Keratinocyte (primary cell): ENCODE measurements around the gene RABL6. TPM values are rescaled to one million over a fixed set of nuclear protein-coding genes. Genes with fewer than 3 reads are reported as not detected.

Source experiments
- DNase-seq: peaks from one replicate; pipeline ENCODE4 v3.0.0-alpha.2; 2011; ENCODE audit warnings: low read depth, missing footprints, low spot score
- FAIRE-seq: peaks from 2 replicates; lab custom pipeline; 2011; peaks lifted over from hg19 to GRCh38; lab: Jason Lieb, UNC
- H2AFZ ChIP-seq: 2 replicates; pipeline ENCODE4 v1.6.0; 2012; ENCODE audit warnings: low read length, control low read depth, inconsistent platforms; ENCODE audit not compliant: control insufficient read depth
- H3K27ac ChIP-seq: 2 replicates; pipeline ENCODE4 v1.5.1; 2011; ENCODE audit warnings: low read length; ENCODE audit not compliant: control insufficient read depth, insufficient read depth
- H3K27me3 ChIP-seq: 3 replicates; pipeline ENCODE4 v1.6.0; 2011; ENCODE audit warnings: low read length; ENCODE audit not compliant: control insufficient read depth, insufficient read depth; ENCODE audit errors: extremely low read depth
- H3K36me3 ChIP-seq, 2 experiments: 2 replicates in 1 of 2; 3 replicates in 1 of 2; pipeline ENCODE4 v1.5.1; 2011; ENCODE audit warnings: low read length in 2 of 2, mild to moderate bottlenecking in 1 of 2; ENCODE audit not compliant: control insufficient read depth in 2 of 2, insufficient read depth in 2 of 2; ENCODE audit errors: extremely low read depth in 1 of 2
- H3K4me1 ChIP-seq: 3 replicates; pipeline ENCODE4 v1.5.1; 2011; ENCODE audit warnings: low read length; ENCODE audit not compliant: control insufficient read depth, insufficient read depth; ENCODE audit errors: extremely low read depth
- H3K4me2 ChIP-seq: 3 replicates; pipeline ENCODE4 v1.6.0; 2011; ENCODE audit warnings: low read depth, low read length; ENCODE audit not compliant: control insufficient read depth, insufficient read depth; ENCODE audit errors: extremely low read depth
- H3K4me3 ChIP-seq, 3 experiments: fragments of 200-600 bp in 1 of 3; sonication (generic) in 1 of 3; 2 replicates in 2 of 3; 3 replicates in 1 of 3; pipeline ENCODE4 v1.5.1; 2011 to 2016; ENCODE audit warnings: low read length in 3 of 3, mild to moderate bottlenecking in 3 of 3, control low read depth in 2 of 3, inconsistent platforms in 1 of 3, low read depth in 1 of 3, mixed read lengths in 1 of 3, mixed run types in 1 of 3, moderate library complexity in 1 of 3; ENCODE audit not compliant: control insufficient read depth in 2 of 3, insufficient read depth in 2 of 3; ENCODE audit errors: extremely low read depth in 1 of 3
- H3K79me2 ChIP-seq: 2 replicates; pipeline ENCODE4 v1.6.0; 2012; ENCODE audit warnings: low read length; ENCODE audit not compliant: control insufficient read depth, insufficient read depth
- H3K9ac ChIP-seq: 3 replicates; pipeline ENCODE4 v1.6.0; 2011; ENCODE audit warnings: low read length; ENCODE audit not compliant: control insufficient read depth, insufficient read depth; ENCODE audit errors: extremely low read depth
- H3K9me1 ChIP-seq: 3 replicates; pipeline ENCODE4 v1.6.0; 2011; ENCODE audit warnings: low read length; ENCODE audit not compliant: control insufficient read depth, insufficient read depth; ENCODE audit errors: extremely low read depth
- H3K9me3 ChIP-seq: 2 replicates; pipeline ENCODE4 v1.5.1; 2012; ENCODE audit warnings: low read depth, low read length; ENCODE audit not compliant: control insufficient read depth
- H4K20me1 ChIP-seq: 3 replicates; pipeline ENCODE4 v1.6.0; 2011; ENCODE audit warnings: low read length; ENCODE audit not compliant: control insufficient read depth, insufficient read depth; ENCODE audit errors: extremely low read depth
- EZH2 ChIP-seq: IDR thresholded peaks from one replicate; pipeline ENCODE4 v1.6.1; 2012; ENCODE audit warnings: inconsistent platforms, mild to moderate bottlenecking, low read length, moderate library complexity
- dilution Hi-C: fragments of 300-500 bp; cut with MboI; formaldehyde crosslinking; loops from one replicate; pipeline ENCODE4 v1.7.0; 2020; ENCODE audit warnings: low sequenced_read_pairs; ENCODE audit not compliant: extremely low pct_ligation_motif_present
- polyA plus RNA-seq, 5 experiments: library from polyadenylated mRNA; depleted of rRNA in 3 of 5; stranded (reverse) in 3 of 5; stranded (forward) in 1 of 5; unstranded in 1 of 5; fragments of >200 nt; gene quantifications; 1 replicate in 1 of 5; 2 replicates in 3 of 5; 3 replicates in 1 of 5; pipeline versions ENCODE4 v1.2.1 to v1.2.3, GENCODE V29; 2011 to 2012; ENCODE audit warnings: missing spikeins in 2 of 5, low read depth in 1 of 5, low replicate concordance in 1 of 5
- TF ChIP-seq, protein P1 (sequence below), 3 experiments: IDR thresholded peaks in 1 of 3; conservative IDR thresholded peaks in 1 of 3; optimal IDR thresholded peaks in 1 of 3; 2 replicates in 2 of 3; 3 replicates in 1 of 3; pipeline versions ENCODE3 to v1.5.1; 2011; ENCODE audit warnings: low read length in 3 of 3, mild to moderate bottlenecking in 3 of 3, moderate library complexity in 2 of 3, control low read depth in 1 of 3, inconsistent platforms in 1 of 3; ENCODE audit not compliant: insufficient read depth in 2 of 3; ENCODE audit errors: extremely low read depth in 1 of 3

RABL6 gene
- polyA plus RNA-seq, 1 donor (not counting 4 experiments of a cell fraction or from before 2014, with no cell fraction given): 46.3 TPM

DNA sequence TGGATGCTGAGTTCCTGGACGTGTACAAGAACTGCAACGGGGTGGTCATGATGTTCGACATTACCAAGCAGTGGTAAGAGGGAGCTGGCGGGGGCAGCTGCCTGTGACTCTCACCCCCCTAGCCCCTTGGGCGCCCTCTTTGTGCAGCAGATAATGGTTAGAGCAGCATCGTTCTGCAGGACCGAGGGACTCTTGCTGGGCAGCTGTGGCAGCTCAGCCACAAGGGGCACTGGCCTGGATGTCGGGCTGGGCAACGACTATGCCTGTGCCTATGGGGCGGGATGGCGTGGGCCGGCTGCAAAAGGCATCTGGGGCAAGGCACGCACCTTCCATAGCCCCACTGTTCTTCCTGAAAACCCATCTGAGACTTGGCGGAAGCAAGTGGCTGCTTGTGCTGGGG is 21.7 kb downstream of the RABL6 start:
- H3K27ac ChIP-seq: no peak overlapping the region
- no peaks in the 10 kb centered on the region for H3K9me3 ChIP-seq
- no peaks in the 10 kb centered on the region for H3K79me2 ChIP-seq
- H3K9ac ChIP-seq: no peak overlapping the region
- no peaks in the 10 kb centered on the region for H3K4me1 ChIP-seq
- no peaks in the 10 kb centered on the region for H4K20me1 ChIP-seq
- no peaks in the 10 kb centered on the region for H3K27me3 ChIP-seq
- no peak for DNase-seq
- no peaks in the 10 kb centered on the region for H3K9me1 ChIP-seq
- TF ChIP-seq, protein P1, sequence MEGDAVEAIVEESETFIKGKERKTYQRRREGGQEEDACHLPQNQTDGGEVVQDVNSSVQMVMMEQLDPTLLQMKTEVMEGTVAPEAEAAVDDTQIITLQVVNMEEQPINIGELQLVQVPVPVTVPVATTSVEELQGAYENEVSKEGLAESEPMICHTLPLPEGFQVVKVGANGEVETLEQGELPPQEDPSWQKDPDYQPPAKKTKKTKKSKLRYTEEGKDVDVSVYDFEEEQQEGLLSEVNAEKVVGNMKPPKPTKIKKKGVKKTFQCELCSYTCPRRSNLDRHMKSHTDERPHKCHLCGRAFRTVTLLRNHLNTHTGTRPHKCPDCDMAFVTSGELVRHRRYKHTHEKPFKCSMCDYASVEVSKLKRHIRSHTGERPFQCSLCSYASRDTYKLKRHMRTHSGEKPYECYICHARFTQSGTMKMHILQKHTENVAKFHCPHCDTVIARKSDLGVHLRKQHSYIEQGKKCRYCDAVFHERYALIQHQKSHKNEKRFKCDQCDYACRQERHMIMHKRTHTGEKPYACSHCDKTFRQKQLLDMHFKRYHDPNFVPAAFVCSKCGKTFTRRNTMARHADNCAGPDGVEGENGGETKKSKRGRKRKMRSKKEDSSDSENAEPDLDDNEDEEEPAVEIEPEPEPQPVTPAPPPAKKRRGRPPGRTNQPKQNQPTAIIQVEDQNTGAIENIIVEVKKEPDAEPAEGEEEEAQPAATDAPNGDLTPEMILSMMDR (optimal IDR thresholded peaks at IDR 0.05 in 1 of 3, IDR thresholded peaks at IDR 0.05 in 1 of 3, conservative IDR thresholded peaks at IDR 0.05 in 1 of 3; ENCODE audit: extremely low read depth in 1 of 3, insufficient read depth in 2 of 3, low read length in 3 of 3): no peak
- no peak for TF ChIP-seq EZH2
- no peak overlapping the region for H3K4me2 ChIP-seq
- no peak overlapping the region for H3K4me3 ChIP-seq
- H3K36me3 ChIP-seq: peaks cover 16 to 37% of the 10 kb centered on the region in 2 experiments
- no peak for FAIRE-seq
- dilution Hi-C loops: no loop called here
- H2AFZ ChIP-seq: no peak overlapping the region

- no peaks in the 10 kb centered on the region for H3K4me1 ChIP-seq
- no peaks in the 10 kb centered on the region for H3K79me2 ChIP-seq
- H3K4me3 ChIP-seq: no peak overlapping the region
- H4K20me1 ChIP-seq: no peaks in the 10 kb centered on the region
- no peak overlapping the region for H3K4me2 ChIP-seq
- DNase-seq: no peak
- TF ChIP-seq, protein P1 (optimal IDR thresholded peaks at IDR 0.05 in 1 of 3, IDR thresholded peaks at IDR 0.05 in 1 of 3, conservative IDR thresholded peaks at IDR 0.05 in 1 of 3; ENCODE audit: extremely low read depth in 1 of 3, insufficient read depth in 2 of 3, low read length in 3 of 3): no peak
- TF ChIP-seq EZH2: no peak
- peaks cover 16 to 36% of the 10 kb centered on the region in 2 experiments for H3K36me3 ChIP-seq
- H3K9me1 ChIP-seq: no peaks in the 10 kb centered on the region
- FAIRE-seq: no peak
- no peaks in the 10 kb centered on the region for H3K27me3 ChIP-seq
- dilution Hi-C loops: no loop called here
- H3K9me3 ChIP-seq: no peaks in the 10 kb centered on the region
- H3K9ac ChIP-seq: no peak overlapping the region
- H2AFZ ChIP-seq: no peak overlapping the region
- H3K27ac ChIP-seq: no peak overlapping the region
Measured at GRCh38 chr9:136829981-136830885, 22.5 kb downstream of the RABL6 start.
